Caco-2 (cell line): Measurements from ENCODE around the gene VGLL1. TPM values are rescaled to one million over a fixed set of nuclear protein-coding genes. Genes with fewer than 3 reads are reported as not detected.

ENCODE experiments used
- BruUV-seq: library from RNA; stranded (reverse); fragments of 400-500 nt; replicated peaks from 2 replicates; lab custom pipeline; 2021; lab: Mats Ljungman, UMichigan
- CTCF ChIA-PET: fragments of 300-600 bp; sonication (Branson Sonifier 250); formaldehyde crosslinking; loops from one replicate; lab custom pipeline; 2022; ENCODE audit warnings: antibody characterized with exemption; lab: Charles Lee
- POLR2A ChIA-PET: fragments of 300-600 bp; sonication (Branson Sonifier 250); formaldehyde crosslinking; loops from one replicate; lab custom pipeline; 2022; ENCODE audit warnings: antibody characterized with exemption; lab: Charles Lee
- DNase-seq, 2 experiments: peaks; one replicate each; pipeline versions ENCODE4 v3.0.0 to v3.0.0-alpha.2; 2020 to 2022
- H3K27me3 ChIP-seq: replicated peaks from 2 replicates; pipeline ENCODE4 v1.6.0; 2011; ENCODE audit warnings: low read length; ENCODE audit not compliant: control insufficient read depth, insufficient read depth
- H3K36me3 ChIP-seq: 2 replicates; pipeline ENCODE4 v1.5.1; 2011; ENCODE audit warnings: low read length; ENCODE audit not compliant: control insufficient read depth, insufficient read depth
- H3K4me1 ChIP-seq: fragments of 250-450 bp; sonication (Bioruptor Pico); 2 replicates; pipeline ENCODE4 v1.5.1; 2020; ENCODE audit warnings: mild to moderate bottlenecking
- H3K4me3 ChIP-seq: 2 replicates; pipeline ENCODE4 v1.5.1; 2011; ENCODE audit warnings: low read depth, mild to moderate bottlenecking, control low read depth, low read length
- H3K9me3 ChIP-seq: fragments of 250-450 bp; sonication (Bioruptor Pico); 2 replicates; pipeline ENCODE4 v1.5.1; 2020; ENCODE audit warnings: mild to moderate bottlenecking, moderate library complexity
- H3K27ac Mint-ChIP-seq: one replicate; pipeline ENCODE4 v1.8.0; 2022; ENCODE audit warnings: mixed read lengths; ENCODE audit not compliant: unreplicated experiment
- H3K27me3 Mint-ChIP-seq: one replicate; pipeline ENCODE4 v1.8.0; 2022; ENCODE audit warnings: mixed read lengths; ENCODE audit not compliant: insufficient read depth, unreplicated experiment
- H3K36me3 Mint-ChIP-seq: one replicate; pipeline ENCODE4 v1.8.0; 2022; ENCODE audit warnings: mild to moderate bottlenecking, mixed read lengths; ENCODE audit not compliant: insufficient read depth, unreplicated experiment
- H3K4me1 Mint-ChIP-seq: one replicate; pipeline ENCODE4 v1.8.0; 2022; ENCODE audit warnings: low read depth, mixed read lengths; ENCODE audit not compliant: unreplicated experiment
- H3K4me3 Mint-ChIP-seq: one replicate; pipeline ENCODE4 v1.8.0; 2022; ENCODE audit warnings: mild to moderate bottlenecking, moderate library complexity, mixed read lengths; ENCODE audit not compliant: unreplicated experiment
- H3K9me3 Mint-ChIP-seq: one replicate; pipeline ENCODE4 v1.8.0; 2022; ENCODE audit warnings: mixed read lengths; ENCODE audit not compliant: unreplicated experiment
- CTCF ChIP-seq, 2 experiments: fragments of 200-600 bp in 1 of 2; IDR thresholded peaks; 1 replicate in 1 of 2; 2 replicates in 1 of 2; pipeline versions ENCODE4 v1.5.1 to v1.8.0; 2011 to 2022; ENCODE audit warnings: antibody characterized with exemption in 1 of 2, control low read depth in 1 of 2, inconsistent platforms in 1 of 2, low read depth in 1 of 2, low read length in 1 of 2, mild to moderate bottlenecking in 1 of 2, moderate library complexity in 1 of 2; ENCODE audit not compliant: insufficient read depth in 1 of 2, severe bottlenecking in 1 of 2, unreplicated experiment in 1 of 2
- intact Hi-C: fragments of 100-400 bp; cut with micrococcal nuclease; formaldehyde crosslinking; loops from one replicate; pipeline ENCODE4 v1.10.0; 2022; ENCODE audit not compliant: unreplicated experiment
- total RNA-seq: library from RNA; stranded (reverse); gene quantifications from 2 replicates; pipeline ENCODE4 v1.2.3, GENCODE V29; 2022

VGLL1 gene
- total RNA-seq, 1 experiment from 2014 or later = 49.5 TPM

- Mint-ChIP-seq H3K9me3 (no peaks in the 10 kb centered on the region), H3K27ac (no peak overlapping the region), H3K4me1 (no peaks in the 10 kb centered on the region), H3K4me3 (no peak overlapping the region), H3K36me3 (no peaks in the 10 kb centered on the region), H3K27me3 (peaks cover 6% of the 10 kb centered on the region)
- DNase-seq = no peak
- no peaks in the 10 kb centered on the region for H3K9me3 ChIP-seq
- CTCF ChIA-PET = no interaction called here
- intact Hi-C loops = no loop called here
- no peaks in the 10 kb centered on the region for H3K27me3 ChIP-seq
- no TSS peak for BruUV-seq
- no peaks in the 10 kb centered on the region for H3K36me3 ChIP-seq
- POLR2A ChIA-PET = no interaction called here
- no peak overlapping the region for H3K4me3 ChIP-seq
- no peaks in the 10 kb centered on the region for H3K4me1 ChIP-seq
- TF ChIP-seq CTCF (IDR thresholded peaks at IDR 0.05; ENCODE audit: insufficient read depth in 1 of 2, low read depth in 1 of 2, low read length in 1 of 2, severe bottlenecking in 1 of 2, unreplicated experiment in 1 of 2) = peak in 1 of 2 experiments; percentile 4
Observed at GRCh38 chrX:136491832-136492231, 40.2 kb upstream of the VGLL1 start.

- Mint-ChIP-seq H3K4me1 (no peaks in the 10 kb centered on the region), H3K9me3 (no peaks in the 10 kb centered on the region), H3K36me3 (no peaks in the 10 kb centered on the region), H3K4me3 (no peak overlapping the region), H3K27me3 (peaks cover 6% of the 10 kb centered on the region), H3K27ac (no peak overlapping the region)
- Histone ChIP-seq H3K4me1 (no peaks in the 10 kb centered on the region), H3K27me3 (no peaks in the 10 kb centered on the region), H3K4me3 (no peak overlapping the region), H3K36me3 (no peaks in the 10 kb centered on the region), H3K9me3 (no peaks in the 10 kb centered on the region)
- intact Hi-C loops = no loop called here
- no peak for TF ChIP-seq CTCF (IDR thresholded peaks at IDR 0.05; ENCODE audit: insufficient read depth in 1 of 2, low read depth in 1 of 2, low read length in 1 of 2, severe bottlenecking in 1 of 2, unreplicated experiment in 1 of 2)
- ChIA-PET CTCF (no interaction called here), POLR2A (no interaction called here)
- DNase-seq = no peak
- no TSS peak for BruUV-seq
Observed at GRCh38 chrX:136493011-136493410, 39.0 kb upstream of the VGLL1 start.

- H3K9me3 Mint-ChIP-seq = no peaks in the 10 kb centered on the region
Observed at GRCh38 chrX:136495043-136495442, 37.0 kb upstream of the VGLL1 start.

More at GRCh38 chrX:136495043-136495442, 37.0 kb upstream of the VGLL1 start:
- CTCF ChIA-PET = no interaction called here
- no peaks in the 10 kb centered on the region for H3K4me1 ChIP-seq
- no peaks in the 10 kb centered on the region for H3K27me3 ChIP-seq
- no peaks in the 10 kb centered on the region for H3K9me3 ChIP-seq
- peaks cover 6% of the 10 kb centered on the region for H3K27me3 Mint-ChIP-seq
- no TSS peak for BruUV-seq
- no peaks in the 10 kb centered on the region for H3K36me3 ChIP-seq
- intact Hi-C loops = loop anchor here (5.0 kb wide), 1 partner anchor 82 kb away; no protein-coding TSS in a partner anchor
- no peaks in the 10 kb centered on the region for H3K36me3 Mint-ChIP-seq
- no peak overlapping the region for H3K4me3 Mint-ChIP-seq
- no peaks in the 10 kb centered on the region for H3K4me1 Mint-ChIP-seq
- no peak for TF ChIP-seq CTCF (IDR thresholded peaks at IDR 0.05; ENCODE audit: insufficient read depth in 1 of 2, low read depth in 1 of 2, low read length in 1 of 2, severe bottlenecking in 1 of 2, unreplicated experiment in 1 of 2)
- H3K27ac Mint-ChIP-seq = no peak overlapping the region
- H3K4me3 ChIP-seq = no peak overlapping the region
- POLR2A ChIA-PET = no interaction called here
- DNase-seq = no peak
